ENCODE measurements around the gene CLEC4E.

Gene CLEC4E

DNA sequence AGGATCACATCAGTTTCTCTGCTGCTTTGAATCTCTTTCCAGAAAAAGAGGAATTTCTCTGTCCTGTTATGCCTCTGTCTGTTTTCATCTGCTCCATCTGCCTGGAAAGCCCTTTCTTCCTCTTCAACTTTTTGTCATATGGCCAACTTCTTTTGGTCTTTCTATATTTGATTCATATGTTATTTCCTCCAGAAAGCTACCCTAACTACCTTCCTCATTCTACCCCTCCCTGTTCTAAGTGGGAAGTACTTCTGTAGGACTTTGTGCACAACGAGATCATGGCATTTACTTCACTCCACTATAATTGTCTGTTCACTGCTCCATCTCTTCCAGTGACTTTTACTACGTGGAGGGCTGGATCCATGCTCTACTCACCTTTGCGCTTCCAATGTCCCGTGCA is 21.5 kb downstream of the CLEC4E start:
- in situ Hi-C loops (cut with HindIII; ENCODE audit: low sequenced_read_pairs) = no loop called here
- TF ChIP-seq, protein P1, sequence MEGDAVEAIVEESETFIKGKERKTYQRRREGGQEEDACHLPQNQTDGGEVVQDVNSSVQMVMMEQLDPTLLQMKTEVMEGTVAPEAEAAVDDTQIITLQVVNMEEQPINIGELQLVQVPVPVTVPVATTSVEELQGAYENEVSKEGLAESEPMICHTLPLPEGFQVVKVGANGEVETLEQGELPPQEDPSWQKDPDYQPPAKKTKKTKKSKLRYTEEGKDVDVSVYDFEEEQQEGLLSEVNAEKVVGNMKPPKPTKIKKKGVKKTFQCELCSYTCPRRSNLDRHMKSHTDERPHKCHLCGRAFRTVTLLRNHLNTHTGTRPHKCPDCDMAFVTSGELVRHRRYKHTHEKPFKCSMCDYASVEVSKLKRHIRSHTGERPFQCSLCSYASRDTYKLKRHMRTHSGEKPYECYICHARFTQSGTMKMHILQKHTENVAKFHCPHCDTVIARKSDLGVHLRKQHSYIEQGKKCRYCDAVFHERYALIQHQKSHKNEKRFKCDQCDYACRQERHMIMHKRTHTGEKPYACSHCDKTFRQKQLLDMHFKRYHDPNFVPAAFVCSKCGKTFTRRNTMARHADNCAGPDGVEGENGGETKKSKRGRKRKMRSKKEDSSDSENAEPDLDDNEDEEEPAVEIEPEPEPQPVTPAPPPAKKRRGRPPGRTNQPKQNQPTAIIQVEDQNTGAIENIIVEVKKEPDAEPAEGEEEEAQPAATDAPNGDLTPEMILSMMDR (IDR thresholded peaks at IDR 0.05; ENCODE audit: low read depth, low read length) = no peak
- DNase-seq (ENCODE audit: low read depth, low spot score) = no peak
- no peak overlapping the region for H3K4me3 ChIP-seq (ENCODE audit: low read depth, low read length)

DNA sequence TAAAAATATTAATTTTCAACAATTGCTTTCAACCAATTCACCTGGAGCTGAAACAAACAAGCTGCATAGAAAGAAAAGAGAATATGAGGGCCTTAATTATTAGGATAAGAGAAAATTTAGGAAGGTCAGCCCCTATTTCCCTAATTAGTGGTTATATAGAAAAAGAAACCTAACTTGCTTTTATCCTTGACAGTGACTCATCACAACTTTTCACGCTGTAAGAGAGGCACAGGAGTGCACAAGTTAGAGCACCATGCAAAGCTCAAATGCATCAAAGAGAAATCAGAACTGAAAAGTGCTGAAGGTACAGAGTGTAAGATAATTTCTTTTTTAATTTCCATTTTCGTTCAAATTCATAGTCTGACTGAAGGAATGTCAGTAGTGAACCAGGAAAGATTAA is 22.7 kb downstream of the CLEC4E start:
- TF ChIP-seq, protein P1 (IDR thresholded peaks at IDR 0.05; ENCODE audit: low read depth, low read length) = no peak
- no peak for DNase-seq (ENCODE audit: low read depth, low spot score)
- in situ Hi-C loops (cut with HindIII; ENCODE audit: low sequenced_read_pairs) = no loop called here
- H3K4me3 ChIP-seq (ENCODE audit: low read depth, low read length) = no peak overlapping the region

DNA sequence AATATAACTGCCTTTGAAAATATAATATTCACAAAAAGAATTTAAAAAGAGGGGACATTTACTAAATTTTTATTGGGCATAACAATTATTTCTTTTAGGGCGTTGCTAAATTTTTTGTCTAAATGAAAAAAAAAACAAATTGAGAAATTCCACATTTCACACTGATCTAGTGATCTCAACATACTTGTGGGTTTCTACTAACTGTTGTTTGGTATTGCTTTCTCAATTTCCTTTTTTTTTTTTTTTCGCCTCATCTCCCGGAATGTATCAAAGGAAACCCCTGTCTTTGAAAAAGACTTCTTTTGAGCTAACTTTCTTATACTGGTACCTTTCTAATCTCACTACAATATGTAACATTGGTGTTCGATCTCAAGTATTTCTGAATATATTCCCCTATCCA is 27.4 kb downstream of the CLEC4E start, which contains the start of gene CLEC4D:
CLEC4D (plus strand) TSS at position 248 of the 400 bp plus-strand sequence. CDS start 230 bp downstream, outside the sequence.
- no peak for DNase-seq (ENCODE audit: low read depth, low spot score)
- in situ Hi-C loops (cut with HindIII; ENCODE audit: low sequenced_read_pairs) = no loop called here
- TF ChIP-seq, protein P1 (IDR thresholded peaks at IDR 0.05; ENCODE audit: low read depth, low read length) = no peak
- no peak within 1 kb of the TSS for H3K4me3 ChIP-seq (ENCODE audit: low read depth, low read length)

DNA sequence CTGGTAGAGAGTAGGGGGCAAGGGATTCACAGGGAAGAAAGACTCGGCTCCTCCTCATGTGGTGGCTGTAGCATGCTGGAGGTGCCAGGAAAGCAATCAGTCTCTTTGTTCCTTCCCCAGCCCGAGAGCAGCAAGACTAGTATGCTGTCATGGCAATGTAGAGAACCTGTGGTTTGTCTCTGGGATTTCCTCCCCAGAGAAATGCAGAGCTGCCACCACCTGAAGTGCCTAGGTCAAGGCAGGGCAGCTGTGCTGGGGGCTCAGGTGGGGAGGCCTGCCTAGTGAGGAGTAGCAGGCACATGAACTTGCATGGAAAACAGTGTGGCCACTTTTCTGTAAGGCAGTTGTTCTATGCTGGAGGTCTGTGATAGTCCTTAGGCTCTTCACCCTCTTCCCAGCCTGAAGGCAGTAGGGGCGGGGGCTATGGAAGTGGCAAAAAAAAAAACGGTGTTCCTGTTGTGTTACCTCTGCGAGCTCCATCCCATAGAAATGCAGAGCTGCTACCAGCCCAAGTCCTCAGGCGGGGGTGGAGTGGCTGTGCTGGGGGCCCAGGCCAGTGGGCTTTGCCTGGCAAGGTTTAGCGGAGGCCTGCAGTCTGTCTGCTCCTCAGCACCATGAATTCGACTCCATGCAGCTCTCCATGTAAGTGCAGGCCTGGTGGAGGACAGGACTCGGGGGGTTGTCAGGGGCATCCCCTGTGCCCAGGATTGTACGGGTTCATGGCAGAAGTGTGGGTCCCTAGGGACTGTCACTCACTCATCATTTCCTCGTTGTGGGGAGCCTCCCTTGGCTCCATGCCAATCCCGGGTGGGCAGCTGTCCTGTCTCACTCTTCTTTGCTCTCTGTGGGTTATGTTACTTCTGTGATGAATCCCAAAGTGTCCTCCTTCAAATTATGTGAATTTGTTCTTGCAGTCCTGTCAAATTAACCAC is 31.5 kb downstream of the CLEC4E start:
- TF ChIP-seq, protein P1 (IDR thresholded peaks at IDR 0.05; ENCODE audit: low read depth, low read length) = no peak
- no peak overlapping the region for H3K4me3 ChIP-seq (ENCODE audit: low read depth, low read length)
- in situ Hi-C loops (cut with HindIII; ENCODE audit: low sequenced_read_pairs) = no loop called here
- no peak for DNase-seq (ENCODE audit: low read depth, low spot score)

DNA sequence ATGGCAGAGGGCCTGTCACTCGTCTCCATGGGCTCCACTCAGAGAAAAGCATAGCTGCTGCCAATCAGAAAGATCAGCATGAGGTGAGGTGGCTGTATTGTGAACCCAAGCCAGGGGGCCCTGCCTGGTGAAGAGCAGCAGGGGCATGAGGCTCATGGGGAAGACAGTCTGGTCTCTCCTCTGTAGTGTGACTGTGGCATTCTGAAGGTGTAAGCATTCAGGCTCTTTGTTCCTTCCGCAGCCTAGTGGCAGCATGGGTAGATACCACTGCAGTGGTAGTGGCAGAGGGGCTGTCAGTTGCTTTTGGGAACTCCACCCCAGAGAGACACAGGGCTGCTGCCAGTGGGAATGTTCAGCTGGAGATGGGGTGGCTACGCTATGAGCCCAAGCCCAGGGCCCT is 32.5 kb downstream of the CLEC4E start:
- TF ChIP-seq, protein P1 (IDR thresholded peaks at IDR 0.05; ENCODE audit: low read depth, low read length) = no peak
- in situ Hi-C loops (cut with HindIII; ENCODE audit: low sequenced_read_pairs) = no loop called here
- no peak overlapping the region for H3K4me3 ChIP-seq (ENCODE audit: low read depth, low read length)
- no peak for DNase-seq (ENCODE audit: low read depth, low spot score)

DNA sequence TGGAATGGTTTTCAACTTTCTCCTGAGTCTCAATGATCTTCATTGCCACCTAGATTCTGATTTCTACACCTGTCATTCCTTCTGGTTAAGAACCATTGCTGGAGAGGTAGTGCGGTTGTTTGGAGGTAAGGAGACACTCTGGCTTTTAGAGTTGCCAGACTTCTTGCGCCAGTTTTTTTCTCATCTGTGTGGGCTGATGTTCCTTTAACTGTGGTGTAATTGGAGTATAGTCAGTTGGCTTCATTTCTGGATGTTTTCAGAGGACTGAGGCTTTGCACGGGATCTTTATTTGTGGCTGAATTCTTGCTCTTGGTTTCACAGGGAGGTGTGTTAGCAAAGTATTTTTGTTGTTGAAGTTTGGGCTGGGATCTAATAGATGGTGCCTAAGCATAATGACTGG is 33.1 kb downstream of the CLEC4E start:
- in situ Hi-C loops (cut with HindIII; ENCODE audit: low sequenced_read_pairs) = no loop called here
- DNase-seq (ENCODE audit: low read depth, low spot score) = no peak

More for the DNA sequence above, 33.1 kb downstream of the CLEC4E start:
- TF ChIP-seq, protein P1 (IDR thresholded peaks at IDR 0.05; ENCODE audit: low read depth, low read length) = no peak
- H3K4me3 ChIP-seq (ENCODE audit: low read depth, low read length) = no peak overlapping the region
